ENCODE measurements around the gene RNU6-9.
"Not testable (repeated sequence)": the region's sequence is repeated elsewhere in the genome, so short reads cannot be mapped to it uniquely, and the experiment has no call there.

RNU6-9 gene

DNA sequence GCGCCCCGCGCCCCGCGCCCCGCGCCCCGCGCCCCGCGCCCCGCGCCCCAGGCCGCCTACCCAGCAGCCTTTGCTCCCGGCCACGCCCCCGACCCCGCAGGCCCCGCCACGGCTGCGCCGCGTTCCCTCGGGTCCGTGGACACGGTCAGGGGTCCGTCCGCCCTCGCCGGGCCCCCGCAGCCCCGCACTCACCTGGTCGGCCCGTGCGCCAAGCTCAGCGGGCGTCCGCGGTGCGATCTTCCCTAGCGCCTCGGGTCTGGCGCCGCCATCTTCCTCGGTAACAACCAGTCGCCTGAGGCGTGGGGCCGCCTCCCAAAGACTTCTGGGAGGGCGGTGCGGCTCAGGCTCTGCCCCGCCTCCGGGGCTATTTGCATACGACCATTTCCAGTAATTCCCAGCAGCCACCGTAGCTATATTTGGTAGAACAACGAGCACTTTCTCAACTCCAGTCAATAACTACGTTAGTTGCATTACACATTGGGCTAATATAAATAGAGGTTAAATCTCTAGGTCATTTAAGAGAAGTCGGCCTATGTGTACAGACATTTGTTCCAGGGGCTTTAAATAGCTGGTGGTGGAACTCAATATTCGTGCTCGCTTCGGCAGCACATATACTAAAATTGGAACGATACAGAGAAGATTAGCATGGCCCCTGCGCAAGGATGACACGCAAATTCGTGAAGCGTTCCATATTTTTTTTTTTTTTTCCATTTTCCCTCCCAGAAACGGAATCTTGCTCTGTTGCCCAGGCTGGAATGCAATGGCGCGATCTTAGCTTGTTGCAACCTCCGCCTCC is at the start of gene RNU6-9, which contains the start of gene MED16:
TSS of gene RNU6-9 (plus strand) at position 591 of the 796 bp plus-strand sequence.
TSS of gene MED16 (minus strand) at position 294 of the 796 bp plus-strand sequence. CDS start 2,056 bp downstream, outside the sequence.
- peak; percentile 98 for DNase-seq

DNA sequence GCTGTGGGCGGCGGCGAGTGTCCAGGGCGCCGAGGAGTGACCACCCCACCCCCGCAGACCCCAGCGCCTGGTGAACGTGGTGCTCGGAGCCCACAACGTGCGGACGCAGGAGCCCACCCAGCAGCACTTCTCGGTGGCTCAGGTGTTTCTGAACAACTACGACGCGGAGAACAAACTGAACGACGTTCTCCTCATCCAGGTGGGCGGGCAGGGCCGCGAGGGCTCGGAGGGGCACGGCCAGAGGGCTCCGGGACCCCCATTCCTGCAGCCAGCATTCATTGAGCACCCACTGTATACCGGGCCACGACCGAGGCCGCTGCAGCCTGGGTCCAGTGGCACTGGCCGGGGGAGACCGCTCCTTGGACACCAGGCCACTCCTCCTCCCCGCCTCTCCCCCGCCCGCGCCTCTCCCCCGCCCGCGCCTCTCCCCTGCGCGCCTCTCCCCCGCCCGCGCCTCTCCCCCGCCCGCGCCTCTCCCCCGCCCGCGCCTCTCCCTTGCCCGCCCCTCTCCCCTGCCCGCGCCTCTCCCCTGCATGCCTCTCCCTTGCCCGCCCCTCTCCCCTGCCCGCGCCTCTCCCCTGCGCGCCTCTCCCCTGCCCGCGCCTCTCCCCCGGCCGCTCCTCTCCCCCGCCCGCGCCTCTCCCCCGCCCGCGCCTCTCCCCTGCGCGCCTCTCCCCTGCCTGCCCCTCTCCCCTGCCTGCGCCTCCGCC is 49.3 kb upstream of the RNU6-9 start:
- no peak for DNase-seq

DNA sequence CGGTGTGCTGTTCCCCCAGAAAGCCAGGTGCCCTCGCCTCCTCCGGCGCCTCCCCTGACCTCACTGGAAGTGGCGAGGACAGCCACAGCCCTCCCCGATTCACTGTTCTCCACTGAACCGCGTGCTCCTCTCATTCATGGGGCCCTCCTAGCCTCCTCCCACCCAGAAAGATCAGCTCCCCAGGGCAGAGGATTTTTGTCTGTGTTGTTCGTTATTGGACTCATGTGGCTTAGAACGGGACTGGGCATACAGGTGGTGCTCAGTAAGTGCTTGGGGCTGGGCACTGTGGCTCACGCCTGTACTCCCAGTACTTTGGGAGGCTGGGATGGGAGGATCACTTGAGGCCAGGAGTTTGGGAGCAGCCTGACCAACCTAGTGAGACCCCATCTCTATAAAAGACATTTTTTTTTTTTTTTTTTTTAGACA is 48.7 kb upstream of the RNU6-9 start:
- DNase-seq, result peak; percentile 43

DNA sequence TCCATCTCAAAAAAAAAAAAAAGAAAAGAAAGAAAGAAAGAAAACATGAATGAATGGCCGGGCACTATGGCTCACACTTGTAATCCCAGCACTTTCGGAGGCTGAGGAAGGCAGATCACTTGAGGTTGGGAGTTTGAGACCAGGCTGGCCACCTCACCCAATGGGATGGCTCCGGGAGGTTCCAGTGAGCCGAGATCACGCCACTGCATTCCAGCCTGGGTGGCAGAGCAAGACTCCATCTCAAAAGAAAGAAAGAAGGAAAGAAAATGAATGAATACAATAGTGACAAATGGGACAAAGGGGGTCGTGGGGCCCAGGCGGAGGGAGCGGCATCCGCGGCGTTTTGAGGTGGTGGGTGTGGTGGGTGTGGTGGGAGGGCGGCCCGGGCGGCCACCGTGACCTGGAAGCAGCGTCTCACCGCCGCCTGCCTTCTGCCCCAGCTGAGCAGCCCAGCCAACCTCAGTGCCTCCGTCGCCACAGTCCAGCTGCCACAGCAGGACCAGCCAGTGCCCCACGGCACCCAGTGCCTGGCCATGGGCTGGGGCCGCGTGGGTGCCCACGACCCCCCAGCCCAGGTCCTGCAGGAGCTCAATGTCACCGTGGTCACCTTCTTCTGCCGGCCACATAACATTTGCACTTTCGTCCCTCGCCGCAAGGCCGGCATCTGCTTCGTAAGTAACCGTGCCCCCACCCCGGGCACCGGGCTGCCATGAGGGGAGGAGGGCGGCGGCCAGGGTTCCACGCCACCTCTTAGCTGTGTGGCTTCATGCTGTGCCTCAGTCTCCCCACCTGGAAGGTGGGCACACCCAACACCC is 47.4 kb upstream of the RNU6-9 start:
- no peak for DNase-seq

DNA sequence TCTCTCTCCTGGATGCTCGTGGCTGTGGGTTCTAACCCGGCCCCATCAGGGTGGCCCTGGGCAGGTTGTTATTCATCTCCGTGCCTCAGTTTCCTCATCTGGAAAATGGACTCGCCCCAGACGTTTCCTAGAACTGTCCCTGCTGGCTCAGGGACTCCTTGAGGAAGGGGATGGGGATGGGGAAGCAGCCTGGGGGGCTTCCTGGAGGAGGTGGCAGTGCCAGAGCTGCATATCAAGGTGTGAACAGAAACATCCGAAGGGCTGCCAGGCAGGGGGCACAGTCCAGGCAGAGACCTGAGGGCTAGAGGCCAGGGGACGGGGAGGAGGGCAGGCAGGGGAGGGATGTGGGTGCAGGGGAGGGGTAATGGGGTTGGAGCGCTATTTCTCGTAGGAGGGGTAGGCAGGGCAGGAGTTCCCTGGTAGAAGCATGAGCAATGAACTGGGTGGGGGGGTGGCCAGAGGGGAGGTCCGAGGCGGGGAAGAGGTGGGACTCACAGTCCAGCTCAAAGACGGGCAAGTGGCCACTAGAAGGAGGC is 44.8 kb upstream of the RNU6-9 start:
- no peak for DNase-seq

DNA sequence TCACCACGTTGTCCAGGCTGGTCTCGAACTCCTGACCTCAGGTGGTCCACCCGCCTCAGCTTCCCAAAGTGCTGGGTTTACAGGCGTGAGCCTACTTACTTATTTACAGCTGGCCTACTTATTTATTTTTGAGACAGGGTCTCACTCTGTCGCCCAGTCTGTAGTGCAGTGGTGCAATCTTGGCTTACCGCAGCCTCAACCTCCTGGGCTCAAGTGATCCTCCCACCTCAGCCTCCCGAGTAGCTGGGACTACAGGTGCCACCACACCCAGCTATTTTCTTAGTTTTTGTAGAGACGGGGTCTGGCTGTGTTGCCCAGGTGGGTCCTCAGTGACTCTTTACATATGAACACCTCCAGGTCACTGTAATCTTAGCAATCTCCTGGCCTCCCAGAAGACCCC is 44.1 kb upstream of the RNU6-9 start:
- DNase-seq, result not testable (repeated sequence)

DNA sequence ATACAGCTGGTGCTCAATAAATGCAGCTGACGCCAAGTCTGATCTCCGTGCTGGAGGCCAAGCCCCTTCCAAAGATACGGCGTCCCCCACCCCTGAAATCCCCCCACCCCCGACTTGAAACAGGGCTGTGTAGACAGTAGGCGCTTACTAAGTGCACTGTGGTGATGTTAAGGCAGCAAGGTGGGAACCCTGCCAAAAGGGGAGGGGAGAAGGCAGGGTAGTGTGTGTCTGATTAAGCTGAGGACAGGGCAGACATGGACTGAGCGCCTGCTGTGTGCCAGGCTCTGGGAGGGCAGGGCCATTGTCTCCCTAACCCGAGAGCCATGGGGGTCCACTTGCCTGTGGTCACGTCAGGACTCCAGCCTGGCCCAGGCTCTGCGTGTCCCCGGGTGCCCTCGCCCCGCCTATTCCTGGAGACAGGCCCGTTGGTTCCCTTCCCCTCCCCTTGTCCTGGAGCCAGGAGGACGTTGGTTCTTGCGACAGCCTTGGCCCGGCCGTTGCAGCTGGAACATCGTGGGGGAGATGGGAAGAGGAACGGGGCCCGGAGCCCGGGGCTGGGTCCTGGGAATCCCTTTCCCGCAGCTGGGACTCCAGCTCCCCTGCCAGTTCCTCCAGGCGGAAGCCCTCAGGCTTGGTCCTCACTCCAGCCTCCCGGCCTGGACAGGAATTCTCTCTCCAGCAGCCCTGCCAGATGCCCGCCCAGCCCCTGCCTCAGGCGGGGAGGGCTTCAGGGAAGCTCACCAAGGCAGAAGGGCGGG is 42.9 kb upstream of the RNU6-9 start:
- peak; percentile 65 for DNase-seq

DNA sequence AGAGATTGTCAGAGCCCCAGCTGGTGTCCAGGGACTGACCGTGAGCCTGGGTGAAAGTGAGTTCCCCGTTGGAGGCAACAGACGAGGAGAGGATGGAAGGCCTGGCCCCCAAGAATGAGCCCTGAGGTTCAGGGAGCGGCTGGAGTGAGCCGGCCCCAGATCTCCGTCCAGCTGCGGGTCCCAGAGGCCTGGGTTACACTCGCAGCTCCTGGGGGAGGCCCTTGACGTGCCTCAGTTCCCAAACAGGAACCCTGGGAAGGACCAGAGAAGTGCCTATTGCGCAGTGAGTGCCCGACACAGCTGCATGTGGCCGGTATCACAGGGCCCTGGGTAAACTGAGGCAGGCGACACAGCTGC is 42.3 kb upstream of the RNU6-9 start:
- no peak for DNase-seq

DNA sequence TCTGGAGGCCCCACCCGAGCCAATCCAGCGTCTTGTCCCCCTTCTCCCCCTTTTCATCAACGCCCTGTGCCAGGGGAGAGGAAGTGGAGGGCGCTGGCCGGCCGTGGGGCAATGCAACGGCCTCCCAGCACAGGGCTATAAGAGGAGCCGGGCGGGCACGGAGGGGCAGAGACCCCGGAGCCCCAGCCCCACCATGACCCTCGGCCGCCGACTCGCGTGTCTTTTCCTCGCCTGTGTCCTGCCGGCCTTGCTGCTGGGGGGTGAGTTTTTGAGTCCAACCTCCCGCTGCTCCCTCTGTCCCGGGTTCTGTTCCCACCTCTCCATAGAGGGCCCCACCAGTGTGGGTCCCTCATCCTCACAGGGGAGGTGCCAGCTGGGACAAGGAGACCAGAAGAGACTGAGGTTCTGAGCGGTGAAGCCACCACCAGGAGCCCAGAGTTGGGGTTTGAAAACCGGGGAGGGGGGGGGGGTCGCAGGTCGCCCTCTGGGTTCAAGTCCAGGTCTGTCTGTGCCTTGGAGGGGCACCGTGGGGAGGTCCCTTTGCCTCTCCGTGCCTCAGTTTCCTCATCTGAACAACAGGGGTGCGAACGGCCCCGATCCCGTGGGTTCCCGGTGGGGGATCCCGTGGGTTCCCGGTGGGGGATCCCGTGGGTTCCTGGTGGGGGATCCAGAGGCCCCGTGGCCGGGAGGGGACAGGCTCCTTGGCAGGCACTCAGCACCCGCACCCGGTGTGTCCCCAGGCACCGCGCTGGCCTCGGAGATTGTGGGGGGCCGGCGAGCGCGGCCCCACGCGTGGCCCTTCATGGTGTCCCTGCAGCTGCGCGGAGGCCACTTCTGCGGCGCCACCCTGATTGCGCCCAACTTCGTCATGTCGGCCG is 40.9 kb upstream of the RNU6-9 start, which contains the start of gene ELANE:
TSS of gene ELANE (plus strand) at position 168 of the 878 bp plus-strand sequence. CDS start at position 194, 26 bp downstream.
- peak; percentile 45 for DNase-seq

DNA sequence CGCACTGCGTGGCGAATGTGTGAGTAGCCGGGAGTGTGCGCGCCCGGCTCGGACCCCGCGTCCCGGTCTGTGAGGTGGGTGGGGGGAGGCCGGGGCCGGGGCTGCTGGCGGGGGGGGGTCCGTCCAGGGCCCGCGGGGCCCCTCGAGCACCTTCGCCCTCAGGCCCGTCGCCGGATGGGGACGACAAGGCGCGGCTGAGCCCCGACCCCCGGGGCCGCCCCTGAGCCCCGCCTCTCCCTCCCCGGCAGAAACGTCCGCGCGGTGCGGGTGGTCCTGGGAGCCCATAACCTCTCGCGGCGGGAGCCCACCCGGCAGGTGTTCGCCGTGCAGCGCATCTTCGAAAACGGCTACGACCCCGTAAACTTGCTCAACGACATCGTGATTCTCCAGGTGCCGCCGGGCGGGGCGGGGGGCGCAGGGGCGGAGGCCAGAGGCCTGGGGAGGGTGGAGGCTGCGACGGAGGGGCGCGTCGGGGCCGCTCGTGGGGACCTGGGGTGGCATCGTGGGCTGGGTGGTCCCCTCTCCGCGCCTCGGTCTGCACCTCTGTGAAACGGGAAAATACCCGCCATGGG is 40.2 kb upstream of the RNU6-9 start:
- DNase-seq, result no peak

DNA sequence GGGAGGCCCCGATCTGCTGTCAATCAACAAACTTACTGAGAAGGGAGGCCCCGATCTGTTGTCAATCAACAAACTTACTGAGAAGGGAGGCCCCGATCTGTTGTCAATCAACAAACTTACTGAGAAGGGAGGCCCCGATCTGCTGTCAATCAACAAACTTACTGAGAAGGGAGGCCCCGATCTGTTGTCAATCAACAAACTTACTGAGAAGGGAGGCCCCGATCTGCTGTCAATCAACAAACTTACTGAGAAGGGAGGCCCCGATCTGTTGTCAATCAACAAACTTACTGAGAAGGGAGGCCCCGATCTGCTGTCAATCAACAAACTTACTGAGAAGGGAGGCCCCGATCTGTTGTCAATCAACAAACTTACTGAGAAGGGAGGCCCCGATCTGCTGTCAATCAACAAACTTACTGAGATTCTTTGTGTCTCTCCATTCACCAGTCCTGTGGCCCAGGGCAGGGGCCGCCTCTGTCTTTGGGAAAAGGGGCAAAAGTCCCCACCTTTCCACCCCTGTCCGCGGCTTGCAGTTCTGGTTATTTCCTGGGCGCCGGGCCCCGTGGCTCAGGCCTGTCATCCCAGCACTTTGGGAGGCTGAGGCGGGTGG is 39.6 kb upstream of the RNU6-9 start:
- DNase-seq, result not testable (repeated sequence)

DNA sequence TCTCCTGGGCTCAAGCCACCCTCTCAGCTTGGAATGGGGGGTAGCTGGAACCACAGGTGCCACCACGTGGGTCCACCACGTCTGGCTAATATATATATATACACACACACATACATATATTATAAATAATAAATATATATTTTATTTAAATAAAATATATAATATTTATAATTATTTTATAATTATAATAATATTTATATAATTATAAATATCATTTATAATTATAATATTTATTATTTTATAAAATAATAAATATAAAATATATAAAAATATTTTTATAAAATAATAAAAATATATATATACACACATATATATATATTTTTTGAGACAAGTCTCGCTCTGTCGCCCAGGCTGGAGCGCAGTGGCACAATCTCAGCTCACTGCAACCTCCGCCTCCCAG is 38.7 kb upstream of the RNU6-9 start:
- no peak for DNase-seq

DNA sequence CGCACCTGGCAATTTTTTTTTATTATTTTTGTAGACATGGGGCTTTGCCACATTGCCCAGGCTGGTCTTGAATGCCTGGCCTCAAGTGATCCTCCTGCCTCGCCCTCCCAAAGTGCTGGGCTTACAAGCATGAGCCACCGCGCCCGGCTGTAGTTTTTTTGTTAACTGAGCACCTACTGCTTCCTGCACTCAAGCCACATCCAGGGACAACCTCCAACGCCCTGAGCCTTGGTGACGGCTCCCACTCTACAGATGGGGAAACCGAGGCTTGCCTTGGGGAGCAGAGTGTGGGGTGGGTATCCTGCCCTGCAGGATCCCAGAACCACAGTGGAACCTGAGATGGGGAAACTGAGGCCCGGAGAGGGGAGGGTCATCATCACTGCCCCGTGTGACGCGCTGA is 38.1 kb upstream of the RNU6-9 start:
- no peak for DNase-seq

DNA sequence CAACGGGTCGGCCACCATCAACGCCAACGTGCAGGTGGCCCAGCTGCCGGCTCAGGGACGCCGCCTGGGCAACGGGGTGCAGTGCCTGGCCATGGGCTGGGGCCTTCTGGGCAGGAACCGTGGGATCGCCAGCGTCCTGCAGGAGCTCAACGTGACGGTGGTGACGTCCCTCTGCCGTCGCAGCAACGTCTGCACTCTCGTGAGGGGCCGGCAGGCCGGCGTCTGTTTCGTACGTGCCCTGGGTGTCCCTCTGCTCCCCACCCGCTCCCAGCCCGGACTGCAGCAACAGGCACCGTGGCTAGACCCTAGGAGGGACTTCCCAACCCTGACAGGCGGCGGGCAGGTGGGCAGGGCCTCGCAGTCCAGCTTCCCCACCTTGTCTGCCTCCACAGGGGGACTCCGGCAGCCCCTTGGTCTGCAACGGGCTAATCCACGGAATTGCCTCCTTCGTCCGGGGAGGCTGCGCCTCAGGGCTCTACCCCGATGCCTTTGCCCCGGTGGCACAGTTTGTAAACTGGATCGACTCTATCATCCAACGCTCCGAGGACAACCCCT is 37.6 kb upstream of the RNU6-9 start:
- no peak for DNase-seq

DNA sequence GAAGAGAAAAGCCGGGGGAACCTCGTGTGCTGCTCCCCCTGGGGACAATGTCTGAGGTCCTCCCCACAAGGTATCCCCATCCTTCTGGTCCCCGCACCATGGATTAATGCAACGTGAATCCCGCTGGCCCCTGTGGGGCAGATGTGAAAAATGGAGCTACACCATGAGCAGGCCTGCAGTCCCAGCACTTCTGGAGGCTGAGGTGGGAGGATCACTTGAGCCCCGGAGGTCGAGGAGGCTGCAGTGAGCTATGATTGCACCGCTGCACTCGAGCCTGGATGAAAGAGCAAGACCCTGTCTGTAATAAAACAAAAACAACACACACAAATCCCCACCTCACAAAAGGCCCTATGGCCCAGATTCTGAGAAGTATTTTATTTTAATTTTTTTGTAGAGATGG is 35.0 kb upstream of the RNU6-9 start:
- DNase-seq, result no peak

DNA sequence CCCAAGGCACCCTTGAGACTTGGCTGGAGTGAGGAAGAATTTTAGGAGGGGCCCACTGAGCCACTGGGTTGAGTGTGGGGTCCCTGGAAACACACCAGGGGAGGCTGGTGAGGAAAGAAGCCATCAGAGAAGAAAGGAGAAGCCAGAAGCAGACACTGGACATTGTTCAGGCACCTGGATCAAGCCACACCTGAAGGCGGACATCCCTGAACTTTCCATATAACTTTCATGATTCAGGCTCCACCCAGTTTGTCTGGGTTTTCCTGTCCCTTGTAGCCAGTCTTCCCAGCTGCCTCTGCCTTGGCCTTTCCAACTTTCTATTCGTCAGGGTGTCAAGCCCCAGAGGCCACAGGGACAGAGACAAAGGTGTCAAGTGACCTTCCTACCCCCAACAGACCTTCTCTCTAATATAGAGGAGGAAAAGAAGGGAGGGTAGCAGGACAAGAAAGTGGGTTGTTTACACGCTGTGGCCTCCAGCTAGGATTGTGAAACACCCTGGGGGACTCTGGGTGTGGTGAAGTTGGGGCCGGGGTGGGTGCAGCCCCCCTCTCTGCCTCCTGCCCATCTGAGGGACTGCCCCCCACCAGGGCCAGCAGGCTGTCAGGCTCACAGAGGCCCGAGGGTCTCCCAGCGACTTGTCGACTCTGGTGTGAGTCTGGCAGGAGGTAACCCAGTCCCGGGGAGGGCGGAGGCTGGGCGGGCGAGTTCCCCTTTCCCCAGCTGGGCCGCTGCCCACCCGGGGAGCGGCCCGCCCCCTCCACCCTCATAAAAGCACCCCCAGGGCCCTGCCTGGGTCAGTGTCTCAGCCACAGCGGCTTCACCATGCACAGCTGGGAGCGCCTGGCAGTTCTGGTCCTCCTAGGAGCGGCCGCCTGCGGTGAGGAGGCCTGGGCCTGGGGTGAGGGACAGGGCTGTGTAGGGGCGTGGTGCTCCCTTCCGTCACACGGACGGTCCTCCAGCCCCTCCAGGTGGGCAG is 34.1 kb upstream of the RNU6-9 start, which contains the start of gene CFD:
TSS of gene CFD (plus strand) at position 797 of the 976 bp plus-strand sequence. CDS start at position 823, 26 bp downstream.
- DNase-seq, result peak; percentile 73

DNA sequence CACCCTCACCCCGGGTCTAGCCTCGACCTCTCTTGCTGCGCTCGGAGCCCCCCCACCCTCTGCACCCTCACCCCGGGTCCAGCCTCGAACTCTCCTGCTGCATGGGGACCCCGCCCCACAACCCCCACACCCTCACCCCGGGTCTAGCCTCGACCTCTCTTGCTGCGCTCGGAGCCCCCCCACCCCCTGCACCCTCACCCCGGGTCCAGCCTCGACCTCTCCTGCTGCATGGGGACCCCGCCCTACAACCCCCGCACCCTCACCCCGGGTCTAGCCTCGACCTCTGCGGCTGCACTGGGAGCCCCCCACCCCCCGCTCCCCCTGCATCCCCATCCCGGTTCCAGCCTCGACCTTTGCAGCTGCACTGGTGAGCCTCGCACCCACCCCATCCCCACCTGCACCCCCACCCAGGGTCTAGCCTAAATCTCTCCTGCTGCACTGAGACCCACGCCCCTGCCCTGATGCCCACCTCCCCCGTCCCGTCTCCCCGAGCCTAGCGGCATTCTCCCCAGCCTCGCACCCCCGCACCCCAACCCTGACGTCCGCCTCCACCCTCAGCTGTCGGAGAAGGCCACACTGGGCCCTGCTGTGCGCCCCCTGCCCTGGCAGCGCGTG is 32.0 kb upstream of the RNU6-9 start:
- DNase-seq, result no peak
